Measurements from ENCODE around the gene LHFPL2.

Gene LHFPL2

GRCh38 chr5:78503958-78504653, 144.5 kb downstream of the LHFPL2 start:
- DNase-seq (ENCODE audit: low read depth, low spot score): no peak

- DNase-seq (ENCODE audit: low read depth, low spot score): no peak
These were observed 146.9 kb downstream of the LHFPL2 start for GRCh38 chr5:78501411-78502352.

- no peak for DNase-seq (ENCODE audit: low read depth, low spot score)
These were observed 147.7 kb downstream of the LHFPL2 start for GRCh38 chr5:78500871-78501270.

GRCh38 chr5:78500028-78500427, 148.5 kb downstream of the LHFPL2 start:
- DNase-seq (ENCODE audit: low read depth, low spot score): no peak

GRCh38 chr5:78499485-78499884, 149.1 kb downstream of the LHFPL2 start:
- DNase-seq (ENCODE audit: low read depth, low spot score): no peak

- DNase-seq (ENCODE audit: low read depth, low spot score): no peak
These were observed 150.7 kb downstream of the LHFPL2 start for GRCh38 chr5:78497573-78498533.

GRCh38 chr5:78496373-78496772, 152.2 kb downstream of the LHFPL2 start:
- no peak for DNase-seq (ENCODE audit: low read depth, low spot score)

GRCh38 chr5:78495800-78496199, 152.8 kb downstream of the LHFPL2 start:
- DNase-seq (ENCODE audit: low read depth, low spot score): no peak

- DNase-seq (ENCODE audit: low read depth, low spot score): no peak
These were observed 155.9 kb downstream of the LHFPL2 start for GRCh38 chr5:78492650-78493049.

- DNase-seq (ENCODE audit: low read depth, low spot score): no peak
These were observed 156.3 kb downstream of the LHFPL2 start for GRCh38 chr5:78492224-78492623.

GRCh38 chr5:78490709-78491485, 157.7 kb downstream of the LHFPL2 start:
- no peak for DNase-seq (ENCODE audit: low read depth, low spot score)

- DNase-seq (ENCODE audit: low read depth, low spot score): no peak
These were observed 160.7 kb downstream of the LHFPL2 start for GRCh38 chr5:78487846-78488245.

GRCh38 chr5:78486218-78486617, 162.4 kb downstream of the LHFPL2 start:
- DNase-seq (ENCODE audit: low read depth, low spot score): no peak

- DNase-seq (ENCODE audit: low read depth, low spot score): no peak
These were observed 164.6 kb downstream of the LHFPL2 start for GRCh38 chr5:78483809-78484521.

GRCh38 chr5:78482948-78483347, 165.6 kb downstream of the LHFPL2 start:
- no peak for DNase-seq (ENCODE audit: low read depth, low spot score)

- no peak for DNase-seq (ENCODE audit: low read depth, low spot score)
These were observed 171.8 kb downstream of the LHFPL2 start for GRCh38 chr5:78476795-78477194.

- no peak for DNase-seq (ENCODE audit: low read depth, low spot score)
These were observed 173.2 kb downstream of the LHFPL2 start for GRCh38 chr5:78475370-78475769.

- DNase-seq (ENCODE audit: low read depth, low spot score): no peak
These were observed 174.8 kb downstream of the LHFPL2 start for GRCh38 chr5:78473751-78474150.

- DNase-seq (ENCODE audit: low read depth, low spot score): no peak
These were observed 176.0 kb downstream of the LHFPL2 start for GRCh38 chr5:78472469-78473106.

GRCh38 chr5:78471896-78472295, 176.7 kb downstream of the LHFPL2 start:
- DNase-seq (ENCODE audit: low read depth, low spot score): no peak

Data from smooth muscle cell of the brain vasculature (primary cell).